NCI-H446 (cell line): Measurements from ENCODE around the gene UBN2.
"Not testable (repeated sequence)": the region's sequence is repeated elsewhere in the genome, so short reads cannot be mapped to it uniquely, and the experiment has no call there.

Experiments used
- DNase-seq, 2 experiments: peaks; one replicate each; lab custom pipeline; 2025; lab: John Stamatoyannopoulos, UW

The UBN2 gene

DNA sequence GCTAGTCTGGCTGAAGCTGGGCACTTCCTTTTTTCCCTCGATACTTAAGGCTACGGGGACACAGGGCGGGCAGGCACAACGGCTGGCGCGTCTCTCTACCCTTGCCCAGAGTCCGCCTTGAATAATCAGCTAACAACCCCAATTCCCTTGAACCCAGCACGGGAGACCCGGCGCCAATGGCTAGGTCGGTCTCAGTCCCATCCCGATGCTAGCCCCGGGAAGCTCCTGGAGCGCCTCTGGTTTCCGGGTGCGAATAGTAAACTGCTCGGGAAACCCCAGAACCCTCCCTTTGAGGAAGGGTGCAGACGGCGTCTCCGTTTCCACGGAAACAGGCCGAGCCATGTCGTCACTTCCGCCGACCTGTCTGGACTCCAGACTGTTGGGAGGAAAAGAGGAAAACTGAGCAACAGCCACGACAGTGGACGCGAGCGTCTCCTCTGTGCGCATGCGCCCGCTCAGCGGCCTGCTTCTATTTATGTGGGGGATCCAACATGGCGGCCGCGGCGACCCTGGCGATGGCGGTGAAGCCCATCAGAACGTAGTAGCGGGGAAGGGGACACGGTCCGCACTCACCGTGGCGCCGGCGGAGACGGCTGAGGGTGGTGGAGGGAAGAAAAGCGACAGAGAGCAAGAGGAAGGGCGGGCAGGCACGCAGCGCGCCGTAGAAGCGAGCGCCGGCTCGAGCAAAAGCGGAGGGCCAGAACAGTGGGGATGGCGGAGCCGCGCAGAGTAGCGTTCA, at the start of gene UBN2:
TSS of gene UBN2 (plus strand) at position 464 of the 739 bp plus-strand sequence. CDS start at position 712, 248 bp downstream.
- DNase-seq: peak; percentile 89 to 96

DNA sequence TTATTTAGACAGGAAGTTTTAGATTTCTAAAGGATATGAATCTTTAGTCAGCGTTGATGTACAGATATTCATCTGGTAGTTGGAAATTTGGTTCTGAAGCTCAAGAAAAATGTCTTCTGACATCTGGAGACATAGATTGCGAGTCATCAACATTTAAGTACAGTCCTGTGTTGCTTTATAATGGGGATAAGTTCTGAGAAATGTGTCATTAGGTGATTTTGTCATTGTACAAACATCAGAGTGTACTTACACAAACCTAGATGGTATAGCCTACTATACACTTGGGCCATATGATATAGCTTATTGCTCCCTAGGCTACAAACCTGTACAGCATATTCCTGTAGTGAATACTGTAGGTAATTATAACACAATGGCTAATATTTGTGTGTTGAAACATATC, 49.6 kb upstream of the UBN2 start:
- DNase-seq: no peak

DNA sequence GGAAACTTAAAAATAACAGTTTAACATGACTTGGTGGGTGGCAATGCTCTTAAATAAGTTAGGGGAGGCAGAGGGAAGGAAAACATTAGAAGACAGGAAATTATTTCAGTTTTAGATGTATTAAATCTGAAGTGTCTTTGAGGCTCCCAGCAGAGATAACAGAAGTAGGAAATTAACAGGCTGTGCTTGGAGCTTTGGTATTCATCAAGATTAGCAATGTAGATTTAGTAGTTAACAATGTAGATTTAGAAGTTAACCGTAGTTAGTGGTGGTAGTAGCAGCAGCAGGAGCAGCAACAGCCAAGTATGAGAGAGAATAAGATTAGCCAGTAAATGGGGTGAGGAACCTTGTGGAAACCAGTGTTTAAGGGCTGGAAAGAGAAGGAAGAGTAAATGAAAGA, 48.7 kb upstream of the UBN2 start:
- no peak for DNase-seq

DNA sequence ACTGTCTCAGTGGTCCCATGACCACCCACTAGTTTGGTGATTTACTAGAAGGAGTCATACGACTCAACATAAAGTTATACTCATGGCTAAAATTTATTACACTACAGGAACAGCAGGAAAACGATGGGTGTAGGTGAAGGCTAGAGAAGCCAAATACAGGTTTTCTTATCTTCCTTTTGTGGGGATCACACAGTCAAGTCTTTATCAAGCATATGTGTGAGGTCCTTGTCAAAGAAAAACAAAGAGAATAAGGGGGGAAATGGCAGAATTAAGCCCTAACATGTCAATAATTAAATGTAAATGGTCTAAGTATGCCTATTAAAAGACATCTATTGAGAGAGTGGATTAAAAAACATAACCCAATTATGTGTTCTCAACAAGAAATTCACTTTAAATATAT, 47.8 kb upstream of the UBN2 start:
- DNase-seq: no peak

DNA sequence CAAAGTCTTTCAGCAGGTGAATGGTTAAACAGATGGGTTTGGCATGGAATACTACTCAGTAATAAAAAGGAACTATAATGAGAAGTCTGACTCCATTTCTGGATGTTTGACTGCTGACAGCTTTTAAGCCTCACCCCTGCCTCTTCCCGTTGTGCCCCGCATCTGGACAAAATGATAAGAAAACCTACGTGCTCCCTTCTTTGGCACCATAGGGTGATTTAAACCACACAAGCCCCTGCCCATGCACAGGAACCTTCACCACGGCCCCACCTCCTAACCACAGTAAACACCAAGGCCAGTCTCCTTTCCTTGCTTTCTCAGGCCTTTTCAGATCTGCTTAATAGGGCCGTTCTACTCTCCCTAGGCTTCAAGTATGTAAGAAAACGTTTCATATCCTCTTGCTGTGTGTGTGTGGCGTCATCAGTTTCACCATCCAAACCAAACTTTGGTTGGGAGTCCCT, 47.1 kb upstream of the UBN2 start:
- DNase-seq: no peak

DNA sequence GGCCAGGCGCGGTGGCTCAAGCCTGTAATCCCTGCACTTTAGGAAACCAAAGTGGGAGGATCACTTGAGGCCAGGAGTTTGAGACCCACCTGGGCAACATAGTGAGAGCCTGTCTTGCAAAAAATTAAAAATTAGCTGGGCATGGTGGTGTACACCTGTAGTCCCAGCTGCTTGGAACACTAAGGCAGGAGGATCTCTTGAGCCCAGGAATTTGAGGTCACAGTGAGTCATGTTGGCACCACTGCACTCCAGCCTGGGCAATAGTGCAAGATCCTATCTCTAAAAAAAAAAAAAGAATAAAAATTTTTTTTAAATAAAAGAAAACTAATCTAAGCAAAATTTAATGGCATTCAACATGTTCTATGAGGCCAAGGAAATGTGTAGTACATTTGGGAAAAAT, 44.9 kb upstream of the UBN2 start:
- DNase-seq: no peak

DNA sequence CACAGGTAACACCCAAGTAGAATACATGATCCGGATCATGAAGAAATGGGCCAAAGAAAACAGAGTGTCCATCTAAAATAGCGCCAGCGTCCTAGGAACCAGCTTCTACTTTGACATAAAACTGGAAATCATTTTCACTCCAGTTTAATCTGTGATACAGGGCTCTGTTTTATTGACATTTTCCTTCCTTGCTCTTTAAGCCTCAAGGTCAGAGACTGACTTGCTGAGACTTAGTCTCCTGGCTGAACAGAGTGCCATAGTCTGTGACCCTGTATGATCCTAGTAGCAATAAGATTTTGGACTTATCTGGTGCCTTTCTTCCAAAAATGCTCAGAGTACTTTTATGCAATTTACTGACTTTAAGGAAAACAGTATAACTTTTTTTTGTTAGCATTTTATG, 41.7 kb upstream of the UBN2 start:
- no peak for DNase-seq

DNA sequence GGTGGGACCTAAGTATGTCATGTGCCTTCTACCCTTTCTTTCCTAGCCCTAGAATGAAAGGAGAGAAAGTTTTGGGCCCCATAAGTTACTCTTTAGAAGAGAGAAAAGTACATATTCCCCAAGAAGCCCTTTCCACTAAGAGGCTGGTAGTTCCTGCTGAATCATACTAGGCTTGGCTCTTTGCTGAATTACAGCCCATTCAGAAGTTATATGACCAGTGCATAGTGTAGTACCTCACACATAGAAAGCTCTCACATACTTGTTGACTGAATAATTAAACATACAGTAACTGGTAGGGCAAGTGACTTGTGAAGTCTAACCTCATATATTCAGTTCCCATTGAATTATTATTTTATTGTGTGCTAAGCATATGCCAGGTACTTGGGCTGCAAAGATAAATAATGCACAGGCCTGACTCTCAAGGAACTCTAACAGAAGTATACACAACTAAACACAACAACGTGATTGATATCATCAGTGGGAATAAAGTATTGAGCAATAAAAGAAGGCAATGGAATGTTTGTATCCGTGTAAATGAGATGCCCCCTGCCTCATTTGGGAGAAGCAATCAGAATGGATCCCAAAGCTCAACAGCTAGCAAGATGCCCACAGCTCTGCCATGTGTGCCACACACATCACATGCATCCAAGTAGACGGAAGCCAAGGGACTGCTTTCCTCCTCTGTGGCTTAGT, 38.9 kb upstream of the UBN2 start:
- DNase-seq: no peak

DNA sequence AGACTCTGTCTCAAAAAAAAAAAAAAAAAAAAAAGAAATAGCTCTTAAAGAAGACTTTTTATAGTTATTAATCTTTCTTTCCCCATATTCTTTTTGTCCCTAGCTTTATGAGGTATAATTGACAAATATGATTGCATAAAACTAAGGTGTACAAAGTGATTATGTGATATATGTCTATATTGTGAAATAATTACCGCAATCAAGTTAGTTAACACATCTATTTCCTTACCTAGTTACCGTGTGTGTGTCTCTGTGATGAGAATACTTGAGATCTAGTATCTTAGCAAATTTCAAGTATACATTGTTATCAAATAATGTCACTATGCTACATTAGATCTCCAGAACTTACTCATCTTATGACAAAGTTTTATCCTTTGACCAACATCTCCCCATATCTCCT, 30.7 kb upstream of the UBN2 start:
- no peak for DNase-seq

DNA sequence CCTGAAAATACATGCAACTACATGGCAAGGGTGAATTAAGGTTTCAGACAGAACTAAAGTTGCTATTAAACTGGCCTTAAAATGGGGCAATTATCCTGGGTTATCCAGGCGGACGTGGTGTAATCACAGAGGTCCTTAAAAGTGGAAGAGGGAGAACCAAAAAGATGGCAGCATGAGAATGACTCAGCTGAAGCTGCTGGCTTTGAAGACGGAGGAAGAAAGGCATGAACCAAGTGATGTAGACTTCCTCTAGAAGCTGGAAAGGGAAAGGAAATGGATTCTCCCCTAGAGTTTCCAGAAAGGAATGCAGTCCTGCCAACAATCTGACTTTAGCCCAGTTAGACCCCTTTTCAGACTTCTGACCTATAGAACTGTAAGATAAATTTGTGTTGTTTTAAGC, 27.0 kb upstream of the UBN2 start:
- DNase-seq: no peak

DNA sequence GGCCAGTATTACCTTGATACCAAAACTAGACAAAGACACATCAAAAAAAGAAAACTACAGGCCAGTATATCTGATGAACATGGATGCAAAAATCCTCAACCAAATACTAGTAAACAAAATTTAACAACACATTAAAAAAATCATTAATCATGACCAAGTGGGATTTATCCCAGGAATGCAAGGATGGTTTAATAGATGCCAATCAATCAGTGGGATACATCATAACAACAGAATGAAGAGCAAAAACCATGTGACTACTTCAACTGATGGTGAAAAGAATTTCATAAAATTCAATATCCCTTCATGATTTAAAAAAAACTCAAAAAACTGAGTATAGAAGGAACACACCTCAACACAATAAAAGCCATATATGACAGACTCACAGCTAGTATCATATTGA, 25.2 kb upstream of the UBN2 start:
- DNase-seq: no peak

DNA sequence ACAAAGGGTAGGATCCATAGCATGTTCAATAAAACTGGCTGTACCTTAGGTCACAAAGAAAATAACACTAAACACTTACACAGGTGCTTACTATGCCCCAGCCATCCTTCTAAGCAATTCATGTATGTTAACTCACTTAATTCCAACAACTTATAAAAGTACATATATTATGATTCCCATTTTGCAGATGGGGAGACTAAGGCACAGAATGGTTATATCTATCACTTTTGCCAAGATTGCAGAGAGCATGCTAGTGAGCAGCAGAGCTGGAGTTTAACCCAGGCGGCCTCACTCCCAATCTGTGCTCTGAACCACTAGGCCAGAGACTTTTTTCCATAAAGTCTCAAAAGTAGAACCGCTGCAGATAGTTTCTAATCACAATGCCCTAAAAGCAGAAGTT, 18.9 kb upstream of the UBN2 start:
- no peak for DNase-seq

DNA sequence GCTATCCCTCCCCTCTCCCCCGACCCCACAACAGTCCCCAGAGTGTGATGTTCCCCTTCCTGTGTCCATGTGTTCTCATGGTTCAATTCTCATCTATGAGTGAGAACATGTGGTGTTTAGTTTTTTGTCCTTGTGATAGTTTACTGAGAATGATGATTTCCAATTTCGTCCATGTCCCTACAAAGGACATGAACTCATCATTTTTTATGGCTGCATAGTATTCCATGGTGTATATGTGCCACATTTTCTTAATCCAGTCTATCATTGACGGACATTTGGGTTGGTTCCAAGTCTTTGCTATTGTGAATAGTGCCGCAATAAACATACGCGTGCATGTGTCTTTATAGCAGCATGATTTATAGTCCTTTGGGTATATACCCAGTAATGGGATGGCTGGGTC, 17.5 kb upstream of the UBN2 start:
- DNase-seq: not testable (repeated sequence)

DNA sequence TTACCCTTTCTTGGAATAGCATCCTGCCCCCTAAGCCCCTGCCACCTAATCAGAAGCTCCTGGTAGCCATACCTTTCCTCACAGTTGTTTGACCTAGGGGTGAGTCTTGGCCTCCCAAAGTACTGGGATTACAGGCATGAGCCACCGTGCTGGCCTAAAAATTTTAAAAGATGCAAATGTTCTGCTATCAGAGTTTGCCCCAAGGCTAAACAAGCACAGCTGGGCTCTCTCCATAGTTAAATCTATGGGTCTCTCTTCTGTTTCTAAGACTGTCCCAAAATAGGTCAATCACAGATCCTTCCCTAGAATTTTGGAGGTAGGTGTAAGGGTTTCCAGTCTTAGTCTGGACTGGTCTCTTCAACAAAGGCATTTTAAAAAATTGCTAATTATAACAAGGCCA, 12.9 kb upstream of the UBN2 start:
- no peak for DNase-seq

DNA sequence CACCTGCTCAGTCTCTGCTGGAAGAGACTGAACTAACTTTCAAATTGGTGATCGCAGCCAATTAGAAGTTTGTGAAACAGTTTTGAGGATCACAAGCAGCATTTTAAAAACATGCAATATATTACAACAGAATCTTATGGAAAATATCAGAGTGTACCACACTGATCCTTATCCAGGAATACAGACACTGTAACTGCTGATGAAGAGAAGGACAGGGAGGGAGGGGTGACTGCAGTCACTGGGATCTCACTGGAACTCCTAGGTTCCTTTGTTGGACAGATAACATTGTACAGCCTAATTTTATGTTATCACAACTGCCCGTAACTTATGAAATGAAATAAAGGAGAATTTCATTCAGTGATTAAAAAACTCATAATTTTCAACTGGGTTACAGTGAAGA, 6.8 kb upstream of the UBN2 start:
- no peak for DNase-seq

DNA sequence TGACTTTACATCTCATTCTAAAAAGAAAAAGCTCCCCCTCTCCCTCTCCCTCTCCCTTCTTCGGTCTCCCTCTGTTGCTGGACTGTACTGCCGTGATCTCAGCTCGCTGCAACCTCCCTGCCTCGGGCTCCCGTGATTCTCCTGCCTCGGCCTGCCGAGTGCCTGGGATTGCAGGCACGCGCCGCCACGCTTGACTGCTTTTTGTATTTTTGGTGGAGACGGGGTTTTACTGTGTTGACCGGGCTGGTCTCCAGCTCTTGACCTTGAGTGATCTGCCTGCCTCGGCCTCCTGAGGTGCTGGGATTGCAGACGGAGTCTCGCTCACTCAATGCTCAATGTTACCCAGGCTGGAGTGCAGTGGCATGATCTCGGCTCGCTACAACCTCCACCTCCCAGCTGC, 6.2 kb upstream of the UBN2 start:
- not testable (repeated sequence) for DNase-seq

DNA sequence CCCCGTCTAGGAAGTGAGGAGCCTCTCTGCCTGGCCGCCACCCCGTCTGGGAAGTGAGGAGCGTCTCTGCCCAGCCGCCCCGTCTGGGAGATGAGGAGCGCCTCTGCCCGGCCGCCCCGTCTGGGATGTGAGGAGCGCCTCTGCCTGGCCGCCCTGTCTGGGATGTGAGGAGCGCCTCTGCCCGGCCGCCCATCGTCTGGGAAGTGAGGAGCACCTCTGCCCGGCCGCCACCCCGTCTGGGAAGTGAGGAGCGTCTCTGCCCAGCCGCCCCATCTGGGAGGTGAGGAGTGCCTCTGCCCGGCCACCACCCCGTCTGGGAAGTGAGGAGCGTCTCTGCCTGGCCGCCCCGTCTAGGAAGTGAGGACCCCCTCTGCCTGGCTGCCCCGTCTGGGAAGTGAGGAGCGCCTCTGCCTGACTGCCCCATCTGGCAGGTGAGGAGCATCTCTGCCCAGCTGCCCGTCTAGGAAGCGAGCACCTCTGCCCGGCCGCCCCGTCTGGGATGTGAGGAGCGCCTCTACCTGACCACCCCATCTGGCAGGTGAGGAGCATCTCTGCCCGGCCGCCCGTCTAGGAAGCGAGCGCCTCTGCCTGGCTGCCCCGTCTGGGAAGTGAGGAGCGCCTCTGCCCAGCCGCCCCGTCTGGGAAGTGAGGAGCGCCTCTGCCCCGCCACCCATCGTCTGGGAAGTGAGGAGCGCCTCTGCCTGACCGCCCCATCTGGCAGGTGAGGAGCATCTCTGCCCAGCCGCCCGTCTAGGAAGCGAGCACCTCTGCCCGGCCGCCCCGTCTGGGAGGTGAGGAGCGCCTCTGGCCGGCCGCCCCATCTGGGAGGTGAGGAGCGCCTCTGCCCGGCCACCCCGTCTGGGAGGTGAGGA, 5.5 kb upstream of the UBN2 start:
- DNase-seq: not testable (repeated sequence)

DNA sequence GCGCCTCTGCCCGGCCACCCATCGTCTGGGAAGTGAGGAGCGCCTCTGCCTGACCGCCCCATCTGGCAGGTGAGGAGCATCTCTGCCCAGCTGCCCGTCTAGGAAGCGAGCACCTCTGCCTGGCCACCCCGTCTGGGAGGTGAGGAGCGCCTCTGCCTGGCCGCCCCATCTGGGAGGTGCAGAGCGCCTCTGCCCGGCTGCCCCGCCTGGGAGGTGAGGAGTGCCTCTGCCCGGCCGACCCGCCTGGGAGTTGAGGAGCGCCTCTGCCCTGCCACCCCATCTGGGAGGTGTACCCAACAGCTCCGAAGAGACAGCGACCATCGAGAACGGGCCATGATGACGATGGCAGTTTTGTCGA, 4.9 kb upstream of the UBN2 start:
- DNase-seq: not testable (repeated sequence)

DNA sequence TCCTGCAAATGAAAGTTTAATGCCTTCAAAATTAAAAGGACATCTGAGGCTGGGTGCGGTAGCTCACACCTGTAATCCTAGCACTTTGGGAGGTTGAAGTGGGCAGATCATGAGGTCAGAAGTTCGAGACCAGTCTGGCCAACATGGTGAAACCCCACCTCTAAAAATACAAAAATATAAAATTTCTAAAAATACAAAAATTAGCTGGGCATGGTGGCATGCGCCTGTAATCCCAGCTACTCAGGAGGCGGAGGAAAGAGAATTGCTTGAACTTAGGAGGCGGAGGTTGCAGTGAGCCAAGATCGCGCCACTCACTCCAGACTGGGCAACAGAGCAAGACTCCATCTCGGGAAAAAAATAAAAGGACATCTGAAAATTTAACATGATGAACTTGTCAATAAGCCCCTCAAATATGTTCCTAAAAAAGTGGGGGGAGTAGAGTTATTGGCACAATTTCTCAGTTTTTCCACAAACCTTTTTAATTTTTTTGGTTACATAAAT, 4.0 kb upstream of the UBN2 start:
- DNase-seq: not testable (repeated sequence)

DNA sequence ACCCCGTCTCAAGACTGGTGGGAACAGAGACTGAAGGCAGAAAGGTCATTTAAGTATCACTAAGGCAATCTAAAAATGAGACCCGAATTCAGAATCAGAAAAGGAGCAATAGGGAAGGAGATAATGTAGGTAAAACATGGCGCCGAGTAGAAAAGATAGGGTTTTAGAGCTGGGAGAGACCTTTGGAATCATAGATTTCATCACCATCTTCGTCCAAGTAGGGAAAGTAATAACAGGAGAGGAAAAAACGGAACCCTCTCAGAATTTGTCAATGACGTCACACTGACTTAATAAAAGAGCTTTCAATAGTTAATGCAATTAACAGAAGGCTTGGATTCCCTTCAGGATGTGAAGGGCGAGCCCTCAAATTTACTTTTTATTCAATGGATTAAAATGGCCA, 1.0 kb upstream of the UBN2 start:
- no peak for DNase-seq

DNA sequence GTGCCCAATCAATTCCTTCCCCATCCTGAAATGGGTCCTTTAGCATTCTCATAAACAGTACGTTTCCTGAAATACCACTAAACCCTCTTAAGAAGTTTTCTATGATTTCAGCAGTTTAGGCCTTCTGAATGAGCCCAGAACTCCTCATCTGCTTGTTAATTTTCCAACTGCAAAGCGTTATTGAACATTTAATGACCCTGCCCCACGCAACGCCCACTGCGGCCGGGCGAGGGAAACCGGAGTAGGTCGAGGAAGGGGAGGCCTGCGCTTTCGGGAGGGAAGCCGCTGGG, 608 bp upstream of the UBN2 start:
- no peak for DNase-seq

DNA sequence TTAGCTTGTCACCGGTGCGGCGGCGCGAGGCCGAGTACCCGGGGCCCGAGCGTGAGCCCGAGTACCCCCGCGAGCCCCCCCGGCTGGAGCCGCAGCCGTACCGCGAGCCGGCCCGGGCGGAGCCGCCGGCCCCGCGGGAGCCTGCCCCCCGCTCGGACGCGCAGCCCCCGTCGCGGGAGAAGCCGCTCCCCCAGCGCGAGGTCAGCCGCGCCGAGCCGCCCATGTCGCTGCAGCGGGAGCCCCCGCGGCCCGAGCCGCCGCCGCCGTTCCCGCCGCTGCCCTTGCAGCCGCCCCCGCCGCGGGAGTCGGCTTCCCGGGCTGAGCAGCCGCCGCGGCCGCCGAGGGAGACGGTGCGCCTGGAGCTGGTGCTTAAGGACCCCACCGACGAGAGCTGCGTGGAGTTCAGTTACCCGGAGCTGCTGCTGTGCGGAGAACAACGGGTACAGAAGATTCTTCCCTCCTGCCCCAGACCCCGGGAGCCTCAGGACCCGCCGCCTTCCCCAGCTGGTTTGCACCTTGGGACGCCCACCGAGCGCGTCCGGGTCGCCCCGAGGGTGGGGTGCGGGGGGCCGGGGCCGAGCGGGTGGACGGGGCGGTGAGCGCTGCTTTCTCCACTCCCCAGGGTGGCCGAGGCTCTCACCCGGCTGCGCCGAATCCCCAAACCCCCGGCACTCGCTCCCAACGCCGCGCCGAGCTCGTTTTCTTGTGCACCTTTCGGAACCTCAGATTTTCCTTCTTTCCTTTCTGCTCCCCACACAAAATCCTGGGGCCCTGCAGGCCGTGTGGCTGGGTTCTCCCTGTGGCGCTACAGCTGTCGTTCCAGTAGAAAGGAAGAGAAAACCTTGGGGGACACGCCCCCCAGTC, 708 bp downstream of the UBN2 start:
- DNase-seq: no peak
